Hematopoietic multipotent progenitor cell treated with erythropoietin and hydrocortisone succinate and interleukin-3 and kit ligand, for 8 days (in vitro differentiated cells): ENCODE measurements around the gene NUCB1.
"Not testable (repeated sequence)": the region's sequence is repeated elsewhere in the genome, so short reads cannot be mapped to it uniquely, and the experiment has no call there.

ENCODE experiments used
- DNase-seq: peaks from one replicate; pipeline ENCODE4 v3.0.0-alpha.2; 2015

NUCB1 gene

DNA sequence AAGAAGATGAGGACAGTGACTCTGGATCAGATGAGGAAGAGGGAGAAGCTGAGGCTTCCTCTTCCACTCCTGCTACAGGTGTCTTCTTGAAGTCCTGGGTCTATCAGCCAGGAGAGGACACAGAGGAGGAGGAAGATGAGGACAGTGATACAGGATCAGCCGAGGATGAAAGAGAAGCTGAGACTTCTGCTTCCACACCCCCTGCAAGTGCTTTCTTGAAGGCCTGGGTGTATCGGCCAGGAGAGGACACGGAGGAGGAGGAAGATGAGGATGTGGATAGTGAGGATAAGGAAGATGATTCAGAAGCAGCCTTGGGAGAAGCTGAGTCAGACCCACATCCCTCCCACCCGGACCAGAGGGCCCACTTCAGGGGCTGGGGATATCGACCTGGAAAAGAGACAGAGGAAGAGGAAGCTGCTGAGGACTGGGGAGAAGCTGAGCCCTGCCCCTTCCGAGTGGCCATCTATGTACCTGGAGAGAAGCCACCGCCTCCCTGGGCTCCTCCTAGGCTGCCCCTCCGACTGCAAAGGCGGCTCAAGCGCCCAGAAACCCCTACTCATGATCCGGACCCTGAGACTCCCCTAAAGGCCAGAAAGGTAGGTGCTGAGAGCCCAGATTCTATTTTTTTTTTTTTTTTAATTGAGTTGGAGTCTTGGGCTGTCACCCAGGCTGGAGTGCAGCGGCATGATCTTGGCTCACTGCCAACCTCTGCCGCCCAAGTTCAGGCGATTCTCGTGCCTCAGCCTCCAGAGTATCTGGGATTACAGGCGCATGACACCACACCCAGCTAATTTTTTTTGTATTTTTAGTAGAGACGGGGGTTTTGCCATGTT lies 25.6 kb upstream of the NUCB1 start:
- DNase-seq, result peak; percentile 79

DNA sequence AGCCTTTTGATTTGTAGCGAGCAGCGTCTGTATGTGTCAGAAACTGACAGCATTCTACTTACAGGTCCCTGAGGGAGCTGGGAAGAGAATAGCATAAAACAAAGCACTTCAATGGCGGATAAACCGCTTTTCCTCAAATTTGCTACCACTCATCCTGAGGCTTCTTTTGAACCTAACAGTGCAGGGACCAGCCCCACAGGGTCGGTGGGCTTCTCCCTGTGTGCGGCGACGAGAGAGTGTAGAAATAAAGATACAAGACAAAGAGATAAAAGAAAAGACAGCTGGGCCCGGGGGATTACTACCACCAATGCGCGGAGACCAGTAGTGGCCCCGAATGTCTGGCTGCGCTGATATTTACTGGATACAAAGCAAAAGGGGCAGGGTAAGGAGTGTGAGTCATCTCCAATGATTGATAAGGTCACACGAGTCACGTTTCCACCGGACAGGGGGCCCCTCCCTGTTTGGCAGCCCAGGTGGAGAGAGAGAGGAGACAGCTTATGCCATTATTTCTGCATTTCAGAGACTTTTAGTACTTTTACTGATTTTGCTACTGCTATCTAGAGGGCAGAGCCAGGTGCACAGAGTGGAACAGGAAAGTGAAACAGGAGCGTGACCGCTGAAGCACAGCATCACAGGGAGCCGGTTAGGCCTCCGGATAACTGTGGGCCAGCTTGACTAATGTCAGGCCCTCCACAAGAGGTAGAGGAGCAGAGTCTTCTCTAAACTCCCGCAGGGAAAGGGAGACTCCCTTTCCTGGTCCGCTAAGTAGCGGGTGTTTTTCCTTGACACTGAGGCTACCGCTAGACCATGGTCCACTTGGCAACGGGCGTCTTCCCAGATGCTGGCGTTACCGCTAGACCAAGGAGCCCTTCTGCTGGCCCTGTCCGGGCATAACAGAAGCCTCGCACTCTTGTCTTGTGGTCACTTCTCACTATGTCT lies 23.8 kb upstream of the NUCB1 start:
- peak; percentile 94 for DNase-seq

DNA sequence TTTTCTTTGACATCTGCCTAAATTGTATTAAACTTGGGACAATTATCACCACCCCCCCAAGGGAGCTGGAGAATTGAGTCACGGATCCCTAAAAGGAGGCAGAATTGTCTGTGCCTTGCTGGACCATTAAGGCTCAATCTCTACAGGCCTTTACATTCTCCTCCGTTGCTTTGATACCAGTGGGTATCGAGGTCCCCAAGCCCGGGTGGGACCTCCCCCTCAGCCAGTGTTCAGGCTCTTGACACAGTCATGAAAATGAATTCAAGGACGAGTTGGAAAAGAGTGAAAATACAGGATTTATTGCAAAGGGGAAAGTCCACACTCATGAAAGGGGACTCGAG lies 22.3 kb upstream of the NUCB1 start:
- no peak for DNase-seq

DNA sequence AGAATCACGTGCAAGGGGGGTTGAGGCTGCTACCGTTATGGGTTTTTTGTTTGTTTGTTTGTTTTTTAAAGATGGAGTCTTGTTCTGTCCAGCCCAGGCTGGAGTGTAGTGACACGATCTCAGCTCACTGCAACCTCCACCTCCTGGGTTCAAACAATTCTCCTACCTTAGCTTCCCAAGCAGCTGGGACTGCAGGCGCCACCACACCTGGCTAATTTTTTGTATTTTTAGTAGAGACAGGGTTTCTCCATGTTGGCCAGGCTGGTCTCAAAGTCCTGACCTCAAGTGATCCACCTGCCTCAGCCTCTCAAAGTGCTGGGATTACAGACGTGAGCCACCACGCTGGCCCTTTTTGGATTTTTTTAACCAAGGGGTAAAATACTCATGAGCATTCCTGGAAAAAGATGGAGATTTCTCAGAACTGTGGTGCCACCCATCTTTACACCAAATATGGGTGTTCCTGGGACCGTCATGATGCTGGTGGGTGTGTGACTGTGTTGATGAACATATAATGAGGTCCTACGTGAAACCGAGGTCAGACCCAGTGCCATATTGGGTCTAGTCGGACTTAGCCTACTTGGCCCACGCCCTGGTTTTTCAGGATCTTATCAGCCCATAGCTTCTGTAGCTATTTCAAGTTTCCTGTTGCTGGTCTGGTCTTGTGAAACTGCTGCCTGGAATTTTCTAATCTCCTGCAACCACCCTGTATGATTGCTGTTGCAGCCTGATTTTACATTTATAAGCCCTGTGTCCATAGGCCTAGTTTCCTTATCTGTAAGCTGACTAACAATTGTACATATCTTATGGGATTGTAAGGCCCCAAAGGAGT lies 21.7 kb upstream of the NUCB1 start:
- peak; percentile 100 for DNase-seq

DNA sequence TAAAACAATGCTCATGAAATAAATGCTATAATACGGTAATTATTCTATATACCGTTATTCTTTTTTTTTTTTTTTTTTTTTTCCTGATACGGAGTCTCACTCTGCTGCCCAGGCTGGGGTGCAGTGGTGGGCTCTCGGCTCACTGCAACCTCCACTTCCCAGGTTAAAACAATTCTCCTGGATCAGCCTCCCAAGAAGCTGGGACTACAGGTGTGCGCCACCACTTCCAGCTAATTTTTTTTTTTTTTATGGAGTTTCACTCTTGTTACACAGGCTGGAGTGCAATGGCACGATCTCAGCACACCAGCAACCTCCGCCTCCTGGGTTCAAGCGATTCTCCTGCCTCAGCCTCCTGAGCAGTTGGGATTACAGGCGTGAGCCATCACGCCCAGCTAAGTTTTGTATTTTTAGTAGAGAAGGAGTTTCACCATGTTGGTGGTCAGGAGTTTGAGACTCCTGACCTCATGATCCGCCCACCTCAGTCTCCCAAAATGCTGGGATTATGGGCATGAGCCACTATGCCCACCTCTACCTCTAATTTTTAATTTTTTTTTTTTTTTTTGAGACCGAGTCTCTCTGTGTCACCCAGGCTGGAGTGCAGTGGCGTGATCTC lies 21.0 kb upstream of the NUCB1 start:
- no peak for DNase-seq

DNA sequence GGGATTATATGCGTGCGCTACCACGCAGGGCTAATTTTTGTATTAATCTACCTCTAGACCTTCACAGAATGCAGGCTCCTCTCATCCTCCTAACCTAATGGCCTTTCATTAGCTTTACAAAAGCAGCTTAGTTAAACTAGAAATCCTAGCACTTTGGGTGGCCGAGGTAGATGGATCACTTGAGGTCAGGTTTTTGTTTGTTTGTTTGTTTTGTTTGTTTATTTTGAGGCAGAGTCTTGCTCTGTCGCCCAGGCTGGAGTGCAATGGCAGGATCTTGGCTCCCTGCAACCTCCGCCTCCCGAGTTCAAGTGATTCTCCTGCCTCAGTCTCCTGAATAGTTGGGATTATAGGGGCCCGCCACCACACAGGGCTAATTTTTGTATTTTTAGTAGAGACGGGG lies 20.4 kb upstream of the NUCB1 start:
- DNase-seq, result not testable (repeated sequence)

DNA sequence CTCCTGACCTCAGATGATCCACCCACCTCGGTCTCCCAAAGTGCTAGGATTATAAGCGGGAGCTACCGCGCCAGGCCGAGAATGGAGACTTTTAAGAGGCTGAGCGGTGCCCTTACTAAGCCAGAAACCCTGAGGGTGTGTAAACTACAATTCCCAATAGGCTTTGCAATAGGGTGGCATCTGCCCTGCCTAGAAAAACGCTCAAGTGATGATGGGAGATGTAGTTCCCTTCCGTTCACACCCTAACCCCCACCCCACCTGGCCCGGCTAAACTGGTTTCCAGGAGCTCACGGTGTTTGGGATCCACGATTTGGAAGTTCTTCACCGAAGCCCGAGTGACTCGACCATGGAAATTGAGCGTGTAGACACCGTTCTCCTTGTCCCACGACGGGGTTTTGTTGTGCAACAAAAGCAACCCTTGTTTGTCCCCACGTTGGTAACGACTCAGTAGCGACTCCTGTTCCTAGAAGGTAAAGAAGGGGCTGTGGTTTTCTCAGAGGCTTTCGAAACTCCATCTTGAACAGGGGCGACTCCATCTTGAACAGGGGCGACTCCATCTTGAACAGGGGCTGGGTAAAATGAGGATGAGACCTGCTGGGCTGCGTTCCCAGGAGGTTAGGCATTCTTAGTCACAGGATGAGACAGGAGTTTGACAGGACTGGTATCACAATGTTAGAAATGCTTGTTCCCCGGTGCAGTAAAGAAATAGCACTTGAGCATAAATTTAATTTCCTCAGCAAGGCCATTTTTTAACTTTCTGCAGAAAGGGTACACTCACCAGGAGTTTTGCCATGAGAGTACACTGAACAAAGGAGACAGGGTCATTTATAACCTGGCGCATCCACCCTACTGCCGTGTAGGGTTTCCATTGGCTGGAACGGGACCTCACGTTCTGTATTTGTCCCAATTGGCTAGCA lies 18.1 kb upstream of the NUCB1 start:
- DNase-seq, result peak; percentile 62

DNA sequence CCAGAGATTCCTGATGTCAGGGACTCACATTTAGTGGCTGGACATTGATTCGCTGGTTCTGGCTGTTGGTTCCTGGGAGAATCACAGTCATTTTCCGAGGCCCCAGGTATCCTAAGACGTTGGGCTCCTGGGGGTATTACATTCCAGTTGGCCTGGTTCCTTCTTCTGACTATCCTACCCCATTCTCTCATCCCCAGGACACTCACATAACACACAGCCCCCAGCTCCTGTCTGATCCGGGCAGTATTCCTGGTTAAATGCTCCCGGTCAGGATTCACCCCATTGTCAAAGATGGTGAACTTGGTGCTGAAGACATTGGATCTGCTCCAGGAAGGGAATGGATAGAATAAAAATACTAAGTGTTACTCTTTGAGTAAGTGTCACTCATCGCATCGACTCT lies 16.4 kb upstream of the NUCB1 start:
- no peak for DNase-seq

DNA sequence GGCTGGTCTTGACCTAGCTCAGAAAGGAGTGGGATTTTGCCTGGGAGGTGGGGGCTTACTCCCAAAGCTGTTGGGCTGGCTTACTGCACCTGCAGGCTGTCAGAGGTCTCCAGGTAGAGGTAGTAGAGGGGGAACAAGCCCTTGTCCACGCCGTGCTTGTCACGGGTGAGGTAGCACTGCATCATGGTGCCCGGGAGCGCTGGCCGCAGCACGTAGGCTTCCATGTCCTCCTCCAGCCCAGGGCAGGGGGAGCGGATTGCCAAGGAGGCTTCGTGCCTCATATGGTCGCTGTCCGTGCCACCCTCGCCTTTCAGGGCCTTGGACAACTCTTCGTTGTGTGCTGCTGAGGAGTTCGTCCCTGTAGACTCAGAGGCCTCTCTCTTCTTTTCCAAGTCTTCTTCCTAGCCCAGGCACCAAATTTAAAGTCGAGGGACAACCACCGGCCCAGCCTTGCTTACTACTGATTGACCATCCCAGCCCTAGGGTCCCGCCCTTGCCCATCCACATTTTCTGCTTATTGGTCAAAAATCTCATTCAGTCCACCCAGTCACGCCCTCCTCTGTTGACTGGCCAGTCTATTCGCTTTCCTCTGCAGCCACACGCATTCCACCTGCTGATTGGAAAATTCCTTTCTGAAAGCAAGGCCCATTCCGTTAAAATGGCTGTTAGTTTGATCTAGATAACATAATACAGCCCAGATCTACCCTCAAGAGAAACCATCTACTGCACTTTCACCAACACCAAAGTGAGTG lies 12.1 kb upstream of the NUCB1 start:
- no peak for DNase-seq

DNA sequence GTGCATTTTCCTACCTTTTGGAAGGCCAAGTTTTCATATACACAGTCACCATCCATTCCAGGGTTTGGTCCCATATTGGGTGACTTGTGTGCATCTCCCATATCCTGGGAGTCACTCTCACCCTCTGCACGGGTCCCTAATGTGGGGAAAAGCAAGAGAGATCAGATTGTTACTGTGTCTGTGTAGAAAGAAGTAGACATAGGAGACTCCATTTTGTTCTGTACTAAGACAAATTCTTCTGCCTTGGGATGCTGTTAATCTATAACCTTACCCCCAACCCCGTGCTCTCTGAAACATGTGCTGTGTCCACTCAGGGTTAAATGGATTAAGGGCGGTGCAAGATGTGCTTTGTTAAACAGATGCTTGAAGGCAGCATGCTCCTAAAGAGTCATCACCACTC lies 10.6 kb upstream of the NUCB1 start:
- not testable (repeated sequence) for DNase-seq

DNA sequence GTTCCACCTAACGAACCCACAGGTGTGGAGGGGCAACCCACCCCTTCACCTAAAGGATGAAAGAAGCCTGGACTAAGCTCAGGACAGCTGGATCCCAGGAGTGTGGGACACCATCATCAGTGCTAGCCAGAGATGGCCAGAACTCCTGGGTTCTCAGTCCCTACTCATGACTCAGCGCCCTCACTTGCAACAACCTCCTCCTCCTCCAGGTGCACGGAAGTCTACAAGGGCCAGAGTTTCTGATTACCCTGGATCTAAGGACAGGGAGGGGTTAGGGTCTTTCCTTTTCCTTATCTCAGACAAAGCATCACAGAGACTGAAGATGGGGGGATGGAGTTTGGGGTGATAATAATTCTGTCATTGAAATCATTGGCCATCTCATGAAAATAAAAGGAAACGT lies 9.6 kb upstream of the NUCB1 start:
- DNase-seq, result no peak

DNA sequence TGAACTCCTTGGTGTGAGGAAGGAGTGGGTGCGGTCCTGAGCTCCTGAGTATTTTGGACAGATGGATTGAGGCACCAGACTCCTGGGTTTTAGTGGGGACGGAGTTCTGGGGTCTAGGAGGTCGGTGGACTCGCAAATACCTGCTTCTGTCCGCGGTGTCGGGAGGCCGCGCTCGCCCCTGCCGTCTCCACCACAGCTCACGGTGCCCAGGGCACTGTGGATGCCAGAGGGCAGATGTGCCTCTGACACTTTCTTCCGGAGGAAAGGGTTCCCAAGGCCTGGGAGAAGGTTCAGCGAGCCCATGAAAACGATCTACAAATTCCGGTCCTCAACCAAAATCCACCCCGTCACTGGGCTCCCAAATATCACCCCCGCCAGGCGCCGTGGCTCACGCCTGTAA lies 4.9 kb upstream of the NUCB1 start:
- no peak for DNase-seq

DNA sequence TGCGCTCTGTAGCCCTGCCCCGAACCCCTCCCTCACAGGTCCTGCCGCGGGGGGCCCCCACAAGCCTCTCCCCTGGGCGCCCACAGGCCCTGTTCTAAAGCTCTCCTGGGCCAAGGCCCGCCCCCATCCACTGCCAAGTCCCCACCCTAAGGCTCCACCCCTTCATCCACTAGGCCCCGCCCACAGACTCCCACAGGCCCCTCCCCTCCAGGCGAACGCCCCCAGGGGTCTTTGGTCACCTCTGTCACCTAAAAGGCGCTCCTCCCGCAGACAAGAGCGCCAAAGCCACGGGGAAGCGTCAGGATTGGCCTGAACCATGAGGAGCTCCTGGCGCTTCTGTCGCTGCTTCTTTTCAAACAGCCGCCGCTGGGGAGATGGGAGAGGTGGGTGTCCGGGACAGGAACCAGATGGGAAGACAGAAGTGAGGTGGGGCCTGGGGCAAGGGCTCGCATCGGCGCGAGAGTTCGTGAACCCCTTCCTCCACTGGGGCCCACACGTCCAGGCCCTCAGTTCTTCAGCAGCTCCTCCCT lies 3.9 kb upstream of the NUCB1 start:
- DNase-seq, result peak; percentile 83

DNA sequence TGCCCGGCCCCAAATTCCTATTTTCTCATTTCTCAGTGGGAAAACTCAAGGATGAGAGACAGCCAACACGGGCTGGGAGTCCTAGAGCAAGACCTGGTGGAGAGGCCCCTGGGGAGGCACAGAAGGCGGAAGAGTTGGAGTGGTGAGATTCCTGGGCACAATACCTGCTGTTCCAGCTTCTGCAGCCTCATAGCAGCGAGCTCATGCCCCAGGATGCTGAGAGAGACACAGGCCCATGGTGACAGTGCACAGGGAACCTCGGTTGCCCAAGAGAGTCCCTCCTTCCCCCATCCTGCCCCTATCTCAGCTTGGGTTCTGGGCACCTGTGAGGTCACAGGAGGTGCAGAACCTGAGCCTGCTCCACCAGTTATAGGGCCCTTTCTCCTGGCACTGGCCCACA lies 2.9 kb upstream of the NUCB1 start:
- no peak for DNase-seq

DNA sequence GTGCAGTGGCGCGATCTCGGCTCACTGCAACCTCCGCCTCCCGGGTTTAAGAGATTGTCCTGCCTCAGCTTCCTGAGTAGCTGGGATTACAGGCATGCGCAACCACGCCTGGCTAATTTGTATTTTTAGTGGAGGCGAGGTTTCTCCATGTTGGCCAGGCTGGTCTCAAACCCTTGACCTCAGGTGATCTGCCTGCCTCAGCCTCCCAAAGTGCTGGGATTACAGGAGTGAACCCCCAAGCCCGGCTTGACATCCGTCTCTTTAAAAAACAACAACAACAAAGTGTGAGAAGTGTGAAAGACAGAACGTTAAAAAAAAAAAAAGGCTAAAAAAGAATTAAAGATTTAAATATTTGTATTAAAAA lies 744 bp upstream of the NUCB1 start:
- not testable (repeated sequence) for DNase-seq

DNA sequence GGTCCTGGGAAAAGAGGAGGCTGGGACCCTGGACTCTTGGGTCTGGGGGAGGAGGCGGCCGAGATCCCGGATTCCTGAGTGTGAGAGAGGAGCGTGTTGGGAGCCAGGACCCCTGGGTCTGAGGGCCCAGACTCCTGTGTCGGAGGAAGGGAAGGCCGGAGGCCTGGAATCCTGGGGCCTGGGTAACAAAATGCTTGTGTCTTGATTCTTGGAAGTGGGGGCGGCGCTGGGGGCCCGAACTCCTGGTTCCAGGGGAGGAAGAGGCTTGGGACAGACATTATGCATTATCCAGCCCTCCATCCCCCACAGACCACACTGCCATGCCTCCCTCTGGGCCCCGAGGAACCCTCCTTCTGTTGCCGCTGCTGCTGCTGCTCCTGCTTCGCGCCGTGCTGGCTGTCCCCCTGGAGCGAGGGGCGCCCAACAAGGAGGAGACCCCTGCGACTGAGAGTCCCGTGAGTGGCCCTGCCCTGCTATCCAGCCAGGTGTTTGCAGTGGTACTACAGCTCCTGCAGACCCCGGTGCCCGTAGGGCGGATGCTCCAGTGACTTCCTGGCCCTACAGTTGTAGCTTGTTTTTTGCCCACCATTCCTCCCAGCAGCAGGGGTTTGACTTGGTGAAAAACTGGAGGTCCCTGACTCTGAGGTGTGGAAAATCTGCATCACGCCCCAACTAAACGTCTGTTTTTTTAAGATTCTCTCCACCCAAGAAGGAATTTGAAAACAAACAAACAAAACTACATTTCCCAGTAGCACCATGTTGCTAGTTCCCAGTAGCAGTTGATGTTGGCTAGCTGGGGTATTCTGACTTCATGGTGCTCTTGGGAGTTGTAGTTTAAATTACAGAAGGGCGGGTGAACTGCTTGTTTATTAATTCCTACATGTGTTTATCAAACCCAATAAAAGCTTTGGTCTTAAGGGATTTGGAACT lies 630 bp downstream of the NUCB1 start:
- DNase-seq, result peak; percentile 80

DNA sequence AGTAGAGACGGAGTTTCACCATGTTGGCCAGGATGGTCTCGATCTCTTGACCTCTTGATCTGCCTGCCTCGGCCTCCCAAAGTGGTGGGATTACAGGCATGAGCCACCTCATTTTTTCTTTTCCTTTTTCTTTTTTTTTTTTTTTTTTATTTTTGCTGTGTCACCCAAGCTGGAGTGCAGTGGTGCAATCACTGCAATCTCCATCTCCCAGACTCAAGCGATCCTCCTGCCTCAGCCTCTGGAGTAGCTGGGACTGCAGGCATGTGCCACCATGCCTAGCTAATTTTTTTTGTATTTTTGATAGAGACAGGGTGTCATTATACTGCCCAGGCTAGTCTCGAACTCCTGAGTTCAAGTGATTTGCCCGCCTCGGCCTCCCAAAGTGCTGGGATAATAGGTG lies 2.2 kb downstream of the NUCB1 start:
- DNase-seq, result not testable (repeated sequence)

DNA sequence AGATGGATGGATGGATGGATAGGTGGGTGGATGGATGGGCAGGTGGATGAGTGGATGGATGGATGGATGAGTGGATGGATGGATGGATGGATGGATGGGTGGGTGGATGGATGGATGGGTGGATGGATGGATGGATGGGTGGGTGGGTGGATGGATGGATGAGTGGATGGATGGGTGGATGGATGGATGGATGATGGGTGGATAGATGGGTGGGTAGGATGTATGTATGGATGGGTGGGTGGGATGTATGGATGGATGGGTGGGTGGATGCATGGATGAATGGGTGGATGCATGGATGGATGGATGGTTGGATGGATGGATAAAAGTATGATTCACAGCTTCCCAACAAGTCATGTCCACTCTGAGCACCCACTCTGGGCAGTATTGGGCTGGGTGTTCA lies 3.7 kb downstream of the NUCB1 start:
- DNase-seq, result not testable (repeated sequence)

DNA sequence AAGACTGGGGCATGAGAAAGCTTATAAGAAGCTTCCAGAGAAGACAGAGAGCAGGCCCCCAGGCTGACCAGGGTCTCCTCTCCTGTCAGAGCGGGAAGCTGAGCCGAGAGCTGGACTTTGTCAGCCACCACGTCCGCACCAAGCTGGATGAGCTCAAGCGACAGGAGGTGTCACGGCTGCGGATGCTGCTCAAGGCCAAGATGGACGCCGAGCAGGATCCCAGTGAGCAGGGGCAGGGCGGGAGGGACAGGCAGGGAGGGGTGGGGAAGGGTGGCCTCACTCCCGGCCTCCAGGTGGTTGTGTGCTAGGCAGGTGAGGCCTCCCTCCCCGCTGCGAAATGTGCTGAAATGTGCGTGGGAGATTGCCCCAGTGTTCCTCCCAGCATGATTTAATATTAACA lies 5.6 kb downstream of the NUCB1 start:
- no peak for DNase-seq

DNA sequence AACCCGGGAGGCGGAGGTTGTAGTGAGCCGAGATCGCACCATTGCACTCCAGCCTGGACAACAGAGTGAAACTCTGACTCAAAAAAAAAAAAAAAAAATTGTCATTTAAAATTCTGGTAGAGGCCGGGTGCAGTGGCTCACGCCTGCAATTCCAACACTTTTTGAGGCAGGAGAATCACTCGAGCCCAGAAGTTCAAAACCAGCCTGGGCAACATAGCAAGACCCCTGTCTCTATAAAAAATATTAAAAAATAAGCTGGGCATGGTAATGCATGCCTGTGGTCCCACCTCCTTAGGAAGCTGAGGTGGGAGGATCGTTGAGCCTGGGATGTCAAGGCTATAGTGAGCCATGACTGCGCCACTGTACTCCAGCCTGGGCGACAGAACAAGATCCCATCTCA lies 6.2 kb downstream of the NUCB1 start:
- DNase-seq, result no peak
